NAMALWA (cell line): ENCODE measurements around the gene RSPH4A.
"Not testable (repeated sequence)": the region's sequence is repeated elsewhere in the genome, so short reads cannot be mapped to it uniquely, and the experiment has no call there.

Experiments
- DNase-seq: peaks from one replicate; pipeline ENCODE4 v3.0.0-alpha.2; 2015; ENCODE audit warnings: low spot score

Gene RSPH4A

DNA sequence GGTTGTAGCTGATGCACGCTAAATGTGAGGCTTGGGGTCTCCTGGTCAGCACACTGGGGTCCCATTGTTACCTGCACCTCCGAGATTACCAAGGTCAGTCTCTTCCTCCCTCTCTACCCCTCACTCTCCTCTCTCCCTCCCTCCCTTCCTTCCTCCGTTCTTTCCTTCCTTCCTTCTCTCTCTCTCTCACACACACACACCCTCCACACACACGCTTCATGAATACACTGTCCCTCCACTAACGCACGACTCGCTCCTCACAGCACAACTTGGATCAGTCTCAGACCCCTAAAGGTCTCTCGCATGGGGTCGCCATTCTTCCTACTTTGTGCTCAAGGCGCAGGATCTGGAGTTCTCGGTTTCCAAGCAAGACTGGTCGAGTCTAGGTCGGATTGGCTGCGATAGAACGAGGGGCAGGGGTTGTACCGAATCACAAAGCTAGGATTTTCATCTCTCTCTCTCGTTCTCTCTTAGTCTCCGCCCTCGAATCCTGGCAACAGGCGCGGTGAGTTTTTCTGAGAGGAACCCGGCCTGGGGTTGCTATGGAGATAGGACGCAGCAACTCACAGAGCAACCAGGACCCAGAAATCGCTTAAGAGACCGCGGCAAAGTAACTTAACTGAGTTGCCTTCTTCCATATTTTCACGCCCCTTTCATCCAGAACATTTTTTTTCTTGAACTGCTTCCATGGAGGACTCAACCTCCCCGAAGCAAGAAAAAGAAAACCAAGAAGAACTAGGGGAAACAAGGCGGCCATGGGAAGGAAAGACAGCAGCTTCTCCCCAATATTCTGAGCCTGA lies at the start of gene RSPH4A:
Gene RSPH4A, plus strand, starts transcription at position 543 of the 800 bp plus-strand sequence. Its CDS starts 145 bp downstream, at position 688.
- no peak for DNase-seq

DNA sequence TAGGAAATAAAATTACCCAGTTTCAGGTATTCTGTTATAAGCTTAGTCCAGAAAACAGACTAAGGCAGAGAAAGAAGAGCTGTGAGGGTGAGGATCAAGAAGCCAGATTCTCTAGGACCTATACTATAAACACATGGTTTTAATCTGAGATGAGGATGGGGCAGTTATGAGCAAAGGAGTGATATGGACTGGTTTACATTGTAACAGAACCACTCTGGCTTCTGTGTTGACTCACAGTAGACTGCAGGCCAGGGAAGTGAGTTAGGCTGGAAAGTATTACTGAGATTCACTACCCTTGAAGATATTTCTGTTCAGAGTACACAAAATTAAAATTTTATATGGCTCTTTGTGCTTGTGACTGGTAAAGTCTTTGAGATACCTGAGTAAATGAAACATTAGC lies 48.2 kb upstream of the RSPH4A start:
- DNase-seq = no peak

DNA sequence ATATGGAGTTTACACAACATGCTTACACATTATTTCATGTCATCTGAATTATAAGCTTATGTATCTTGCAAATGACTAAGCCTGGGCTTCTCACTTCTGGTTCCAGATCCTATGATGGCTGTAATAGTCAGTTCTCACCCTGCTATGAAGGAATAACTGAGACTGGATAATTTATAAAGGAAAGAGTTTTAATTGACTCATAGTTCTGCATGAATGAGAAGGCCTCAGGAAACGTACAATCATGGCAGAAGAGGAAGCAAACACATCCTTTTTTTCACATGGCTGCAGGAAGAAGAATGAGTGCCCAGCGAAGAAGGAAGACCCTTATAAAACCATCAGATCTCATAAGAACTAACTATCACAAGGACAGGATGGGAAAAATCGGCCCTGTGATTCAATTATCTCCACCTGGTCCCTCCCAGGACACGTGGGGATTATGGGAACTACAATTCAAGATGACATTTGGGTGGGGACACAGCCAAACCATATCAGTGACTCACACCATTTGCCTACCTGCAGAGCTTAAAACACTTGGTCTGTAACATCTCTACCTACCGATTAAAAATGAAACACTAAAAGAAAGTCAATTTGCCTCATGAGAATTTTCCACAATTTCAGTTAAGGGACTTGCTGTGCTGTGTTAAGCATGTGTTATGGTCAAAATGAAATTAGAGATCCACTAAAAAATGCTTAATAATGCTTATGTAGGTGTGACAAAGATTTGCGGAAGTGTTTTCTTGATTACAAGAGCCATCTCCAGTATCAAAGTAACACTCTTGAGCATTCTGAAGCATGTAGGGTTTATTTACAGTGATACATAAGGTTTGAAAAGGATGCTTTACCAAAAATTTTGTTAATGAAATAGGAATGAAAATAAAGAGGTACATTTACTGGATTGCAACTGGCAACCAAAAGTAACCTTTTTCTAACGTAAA lies 47.2 kb upstream of the RSPH4A start:
- peak; percentile 15 for DNase-seq

DNA sequence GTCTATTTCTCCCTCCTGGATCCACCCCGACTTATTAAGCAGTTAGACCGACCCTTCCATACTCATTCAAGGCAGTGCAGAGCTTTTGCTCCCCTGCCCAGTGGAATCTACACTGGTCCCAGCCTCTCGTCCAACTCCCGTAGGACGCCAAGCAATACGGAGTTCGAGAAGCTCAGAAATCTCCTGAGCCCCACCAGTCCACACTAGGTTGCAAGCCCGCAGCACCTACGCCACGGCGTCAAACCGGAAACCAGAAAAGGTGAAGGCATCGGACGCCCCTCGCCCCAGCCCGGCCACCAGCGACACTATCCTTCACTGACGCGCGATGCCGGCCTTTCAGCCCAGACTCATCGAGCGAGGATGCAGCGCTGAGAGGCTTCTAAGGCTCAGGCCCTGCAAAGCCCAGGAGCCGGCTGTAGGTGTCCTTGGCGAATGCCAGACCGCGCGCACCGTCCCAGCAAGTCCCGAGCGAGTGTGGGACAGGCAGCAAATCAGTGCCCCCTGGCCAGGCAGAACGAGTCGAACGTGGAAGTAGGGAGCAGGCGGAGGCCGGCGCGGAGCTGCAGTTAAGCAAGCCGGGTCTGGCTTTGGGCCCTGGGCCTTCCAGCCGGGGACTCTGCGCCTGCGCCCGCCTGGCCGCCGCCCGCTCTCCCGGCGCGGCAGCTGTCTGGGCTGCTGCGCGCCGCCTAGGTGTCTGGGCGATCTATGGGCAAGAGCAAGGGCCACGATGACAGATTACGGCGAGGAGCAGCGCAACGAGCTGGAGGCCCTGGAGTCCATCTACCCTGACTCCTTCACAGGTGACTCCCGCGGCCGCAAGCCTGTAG lies 45.2 kb upstream of the RSPH4A start, which contains the start of gene RWDD1:
Gene RWDD1, plus strand, starts transcription at position 649 of the 827 bp plus-strand sequence. Its CDS starts 79 bp downstream, at position 728.
- DNase-seq = peak; percentile 99

DNA sequence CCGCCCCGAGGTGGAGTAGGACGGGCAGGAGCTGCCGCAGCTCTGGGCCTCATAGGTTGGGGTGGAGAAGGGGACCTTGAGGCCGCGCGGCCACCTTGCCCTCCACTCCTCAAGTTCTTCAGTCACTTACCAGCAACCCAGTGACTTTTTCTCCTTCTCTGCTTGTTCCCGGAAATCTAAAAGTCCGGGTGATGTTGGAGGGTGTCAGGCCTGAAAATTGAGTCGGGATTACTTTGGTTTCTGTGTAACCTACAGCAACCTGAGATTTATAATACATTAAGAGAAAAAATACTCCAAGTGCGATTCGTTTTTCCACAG lies 44.6 kb upstream of the RSPH4A start:
- DNase-seq = no peak

DNA sequence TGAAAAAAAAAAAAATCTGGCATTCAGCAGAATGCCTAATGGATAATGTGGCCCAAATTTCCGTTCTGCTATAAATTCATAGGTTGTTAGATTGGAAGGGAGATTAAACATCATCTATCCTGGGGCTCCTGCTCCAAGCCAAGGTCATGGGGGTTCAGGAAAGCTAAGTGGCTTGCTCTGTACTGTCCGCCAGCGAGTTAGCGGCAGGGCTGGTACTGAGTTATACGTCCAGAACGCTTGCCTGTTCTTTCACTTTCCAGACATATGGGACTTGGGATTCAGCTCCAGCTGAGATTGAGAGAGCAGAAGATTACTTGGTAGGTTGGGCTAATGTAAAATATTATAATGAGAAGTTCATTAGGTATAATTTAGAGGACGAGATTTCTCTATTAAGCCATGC lies 44.1 kb upstream of the RSPH4A start:
- peak; percentile 39 for DNase-seq

DNA sequence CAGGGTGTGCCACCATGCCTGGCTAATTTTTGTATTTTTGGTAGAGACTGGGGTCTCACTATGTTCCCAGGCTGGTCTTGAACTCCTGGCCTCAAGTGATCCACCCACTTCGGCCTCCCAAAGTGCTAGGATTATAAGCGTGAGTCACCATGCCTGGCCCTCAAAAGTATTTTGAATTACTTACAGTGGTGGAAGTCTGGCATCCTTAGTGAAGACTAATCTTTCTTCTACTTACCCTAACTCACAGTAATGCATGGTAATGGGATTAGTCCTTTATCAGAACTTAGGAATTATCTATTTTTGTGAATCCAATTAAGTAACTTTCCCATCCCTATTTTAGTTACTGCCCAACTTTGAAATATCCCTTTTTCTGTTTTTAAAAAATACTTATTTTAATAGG lies 41.1 kb upstream of the RSPH4A start:
- no peak for DNase-seq

DNA sequence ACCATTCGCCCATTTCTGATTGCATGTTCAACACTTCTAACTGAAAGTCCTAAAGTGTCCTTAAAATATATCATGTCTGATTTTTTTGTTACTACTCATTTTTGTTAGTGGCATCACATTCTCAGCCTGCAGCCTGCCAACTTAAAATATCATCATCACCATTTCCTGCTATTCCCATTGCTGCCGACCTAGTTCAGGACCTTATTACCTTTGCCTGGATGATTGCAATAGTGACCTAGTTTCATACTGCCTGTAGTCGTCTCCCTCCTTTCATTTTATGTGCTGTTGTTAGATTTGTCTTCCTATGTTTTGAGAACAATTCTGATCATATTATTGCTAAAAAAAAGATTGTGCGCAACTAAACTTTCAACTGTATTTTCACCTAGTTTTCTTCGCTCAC lies 38.8 kb upstream of the RSPH4A start:
- no peak for DNase-seq

DNA sequence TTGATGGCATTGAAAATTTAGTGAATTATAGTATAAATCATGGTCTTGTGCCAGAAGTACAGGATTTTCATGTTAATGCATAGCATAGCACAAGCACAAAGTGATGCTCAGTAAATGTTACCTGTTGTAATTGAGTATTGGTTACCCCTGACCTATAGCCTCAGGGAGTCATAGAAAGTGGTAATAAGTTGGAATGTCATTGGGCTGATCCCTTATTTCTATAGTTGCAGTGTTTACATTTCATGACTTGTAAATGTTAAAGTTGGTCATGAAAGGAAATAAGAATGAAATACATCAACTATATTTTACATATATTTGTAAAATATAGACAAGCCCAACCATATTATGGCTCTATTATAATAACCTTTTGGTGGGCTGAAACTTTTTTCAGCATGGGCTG lies 37.9 kb upstream of the RSPH4A start:
- no peak for DNase-seq

DNA sequence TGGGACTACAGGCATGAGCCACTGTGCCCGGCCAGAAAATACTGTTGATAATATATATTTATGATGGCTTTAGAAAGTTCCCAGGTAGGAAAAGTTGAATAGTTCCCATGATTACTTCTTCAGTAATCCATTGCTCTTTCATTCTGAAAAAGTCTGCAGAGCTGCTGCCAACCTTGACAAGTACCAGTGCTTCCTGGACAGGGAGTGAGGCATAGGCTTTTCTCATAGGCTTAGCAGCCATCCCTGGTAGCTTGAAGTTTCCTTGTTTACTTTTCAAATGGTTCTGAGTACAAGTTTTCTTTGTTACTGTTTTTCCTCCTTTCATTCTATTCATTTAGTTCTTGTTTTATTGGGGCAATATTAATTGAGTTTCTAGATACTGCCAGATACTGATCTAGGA lies 37.1 kb upstream of the RSPH4A start:
- no peak for DNase-seq

DNA sequence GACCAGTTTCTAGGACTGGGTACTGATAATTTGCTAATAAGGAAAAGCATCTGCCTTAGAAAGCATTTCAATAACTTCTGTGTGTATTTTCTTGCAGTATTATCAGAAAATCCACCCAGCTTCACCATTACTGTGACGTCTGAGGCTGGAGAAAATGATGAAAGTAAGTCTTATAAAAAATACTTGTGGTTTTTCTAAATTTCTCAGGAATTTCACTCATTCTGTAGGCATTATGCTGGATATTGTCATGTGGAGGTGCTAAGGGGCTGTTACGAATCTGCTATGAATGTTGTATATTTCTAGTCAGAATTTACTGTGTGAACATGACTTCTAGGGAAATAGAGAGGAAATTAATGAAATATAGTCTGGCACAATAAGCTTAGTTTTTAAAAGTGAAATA lies 36.1 kb upstream of the RSPH4A start:
- no peak for DNase-seq

DNA sequence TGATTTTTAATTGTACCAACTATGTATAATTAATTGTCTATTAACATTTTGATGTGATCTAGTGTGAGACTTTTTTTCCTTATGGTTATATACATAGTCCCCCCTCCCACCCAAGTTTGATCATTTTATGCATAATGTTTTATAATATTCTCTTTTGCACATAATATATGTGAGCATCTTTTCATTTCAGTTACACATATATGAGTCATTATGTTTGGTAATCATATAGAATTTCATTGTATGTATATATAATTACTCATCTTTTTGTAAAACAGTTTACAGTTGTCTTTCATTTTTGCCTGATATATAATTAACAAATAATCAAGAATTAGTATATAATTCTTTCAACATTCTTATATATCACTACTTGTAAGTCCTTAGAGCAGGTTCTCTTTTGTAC lies 30.0 kb upstream of the RSPH4A start:
- no peak for DNase-seq

DNA sequence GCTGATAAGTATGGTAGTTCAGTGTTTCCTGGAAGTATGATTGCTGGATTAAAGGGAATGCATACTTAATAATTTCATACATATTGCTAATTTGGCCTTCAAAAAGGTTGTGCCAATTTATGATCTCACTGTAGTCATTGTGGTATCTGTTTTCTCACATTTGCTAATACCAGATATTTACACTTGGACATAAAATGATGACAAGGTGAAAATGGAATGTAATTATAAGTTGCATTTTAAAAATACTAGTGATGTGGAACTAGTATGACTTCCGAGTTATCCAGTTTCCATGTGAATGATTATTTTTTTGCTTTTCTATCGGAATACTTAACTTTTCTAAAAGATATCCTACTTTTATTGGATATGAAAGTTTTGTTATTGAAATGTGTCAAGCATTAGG lies 29.5 kb upstream of the RSPH4A start:
- DNase-seq = no peak

DNA sequence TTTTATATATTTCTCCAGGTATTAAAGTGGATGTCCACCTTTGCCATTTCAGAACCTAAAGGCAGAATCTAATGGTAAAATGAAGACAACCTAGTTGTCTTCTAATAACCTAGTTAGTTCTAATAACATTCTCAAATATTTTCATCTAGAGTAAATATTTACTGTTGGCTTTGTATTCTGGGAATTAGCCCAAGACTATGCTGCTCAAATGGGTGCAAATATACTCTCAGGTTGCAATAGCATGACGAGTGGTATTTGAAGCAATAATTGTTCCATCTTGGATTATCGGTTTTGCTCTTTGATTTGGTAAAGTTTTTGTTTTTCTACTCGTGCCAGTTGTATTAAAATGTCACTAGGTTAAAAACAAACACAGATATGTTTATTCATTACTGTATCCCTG lies 21.0 kb upstream of the RSPH4A start:
- DNase-seq = no peak

DNA sequence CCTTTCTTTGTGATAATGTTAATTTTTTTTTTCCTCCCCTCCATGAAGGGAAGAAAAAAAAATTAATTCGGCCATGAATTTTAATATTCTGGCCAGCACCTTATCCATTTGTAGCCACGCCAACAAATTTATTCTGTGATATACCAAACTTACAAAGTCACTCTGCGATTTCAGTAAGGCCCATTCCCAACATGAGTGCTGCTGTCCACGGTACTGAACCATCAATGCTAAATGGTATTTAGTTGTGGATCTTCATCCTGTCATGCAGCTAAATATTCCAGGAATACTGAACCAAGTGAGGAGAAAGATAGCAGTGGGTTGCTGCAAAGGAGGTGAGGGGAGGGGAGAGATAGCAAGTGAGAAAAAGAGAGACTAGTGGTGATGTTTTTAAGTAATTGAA lies 19.5 kb upstream of the RSPH4A start:
- peak; percentile 8 for DNase-seq

DNA sequence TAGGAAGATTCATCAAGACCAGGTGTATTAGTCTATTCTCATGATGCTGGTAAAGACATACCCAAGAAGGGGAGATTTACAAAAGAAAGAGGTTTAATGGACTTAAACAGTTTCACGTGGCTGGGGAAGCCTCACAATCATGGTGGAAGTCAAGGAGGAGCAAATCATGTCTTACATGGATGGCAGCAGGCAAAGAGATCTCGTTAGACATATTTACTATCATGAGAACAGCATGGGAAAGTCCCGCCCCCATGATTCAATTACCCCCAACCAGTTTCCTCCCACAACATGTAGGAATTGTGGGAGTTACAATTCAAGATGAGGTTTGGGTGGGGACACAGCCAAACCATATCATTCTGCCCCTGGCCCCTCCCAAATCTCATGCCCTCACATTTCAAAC lies 12.4 kb upstream of the RSPH4A start:
- not testable (repeated sequence) for DNase-seq

DNA sequence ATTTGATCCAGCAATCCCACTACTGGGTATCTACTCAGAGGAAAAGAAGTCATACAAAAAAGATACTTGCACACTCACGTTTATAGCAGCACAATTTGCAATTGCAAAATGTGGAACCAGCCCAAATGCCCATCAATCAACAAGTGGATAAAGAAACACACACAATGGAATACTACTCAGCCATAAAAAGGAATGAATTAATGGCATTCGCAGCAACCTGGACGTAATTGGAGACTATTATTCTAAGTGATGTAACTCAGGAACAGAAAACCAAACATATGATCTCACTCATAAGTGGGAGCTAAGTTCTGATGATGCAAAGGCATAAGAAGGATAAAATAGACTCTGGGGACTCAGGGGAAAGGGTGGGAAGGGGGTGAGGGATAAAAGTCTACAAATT lies 11.4 kb upstream of the RSPH4A start:
- DNase-seq = not testable (repeated sequence)

DNA sequence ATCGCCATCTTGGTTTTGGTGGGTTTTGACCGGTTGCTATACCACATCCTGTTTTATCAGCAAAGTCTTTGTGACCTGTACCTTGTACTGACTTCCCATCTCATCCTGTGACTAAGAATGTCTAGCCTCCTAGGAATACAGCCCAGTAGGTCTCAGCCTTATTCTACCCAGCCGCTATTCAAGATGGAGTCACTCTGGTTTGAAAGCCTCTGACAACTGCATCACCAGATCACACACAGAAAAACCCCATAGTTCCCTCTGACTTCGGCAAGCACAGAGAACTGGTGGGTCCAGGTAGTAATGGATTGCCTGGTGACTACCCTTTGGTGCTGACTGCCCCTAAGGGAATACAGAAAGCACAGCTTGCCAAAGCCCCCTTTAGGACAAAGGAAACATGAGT lies 10.3 kb upstream of the RSPH4A start:
- DNase-seq = no peak

DNA sequence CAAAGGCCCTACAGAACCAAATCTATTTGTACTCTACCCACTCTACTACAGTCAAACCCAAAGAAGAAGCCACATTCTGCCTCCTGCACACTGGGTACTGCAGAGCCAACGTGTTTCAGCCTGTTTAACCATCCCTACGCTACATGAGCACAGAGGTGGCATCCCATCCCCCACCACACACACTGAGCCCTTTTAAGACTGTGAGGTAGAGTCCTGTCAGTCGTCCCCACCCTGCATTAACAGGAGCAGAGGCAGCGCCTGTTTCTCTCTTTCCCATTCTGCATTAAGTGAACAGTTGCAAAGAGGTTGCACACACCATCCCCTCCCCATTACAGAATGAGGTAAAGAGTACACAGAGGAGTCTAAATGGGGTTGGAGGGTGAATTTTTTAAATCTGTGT lies 5.2 kb upstream of the RSPH4A start:
- no peak for DNase-seq

DNA sequence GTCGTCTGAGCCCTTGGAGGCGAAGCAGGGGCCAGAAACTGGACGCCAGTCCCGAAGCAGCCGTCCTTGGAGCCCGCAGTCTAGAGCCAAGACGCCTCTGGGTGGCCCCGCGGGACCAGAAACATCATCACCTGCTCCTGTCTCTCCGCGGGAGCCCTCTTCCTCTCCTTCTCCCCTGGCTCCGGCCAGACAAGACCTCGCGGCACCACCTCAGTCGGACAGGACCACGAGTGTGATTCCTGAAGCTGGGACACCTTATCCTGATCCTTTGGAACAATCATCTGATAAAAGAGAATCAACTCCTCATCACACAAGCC lies 416 bp downstream of the RSPH4A start:
- DNase-seq = no peak

DNA sequence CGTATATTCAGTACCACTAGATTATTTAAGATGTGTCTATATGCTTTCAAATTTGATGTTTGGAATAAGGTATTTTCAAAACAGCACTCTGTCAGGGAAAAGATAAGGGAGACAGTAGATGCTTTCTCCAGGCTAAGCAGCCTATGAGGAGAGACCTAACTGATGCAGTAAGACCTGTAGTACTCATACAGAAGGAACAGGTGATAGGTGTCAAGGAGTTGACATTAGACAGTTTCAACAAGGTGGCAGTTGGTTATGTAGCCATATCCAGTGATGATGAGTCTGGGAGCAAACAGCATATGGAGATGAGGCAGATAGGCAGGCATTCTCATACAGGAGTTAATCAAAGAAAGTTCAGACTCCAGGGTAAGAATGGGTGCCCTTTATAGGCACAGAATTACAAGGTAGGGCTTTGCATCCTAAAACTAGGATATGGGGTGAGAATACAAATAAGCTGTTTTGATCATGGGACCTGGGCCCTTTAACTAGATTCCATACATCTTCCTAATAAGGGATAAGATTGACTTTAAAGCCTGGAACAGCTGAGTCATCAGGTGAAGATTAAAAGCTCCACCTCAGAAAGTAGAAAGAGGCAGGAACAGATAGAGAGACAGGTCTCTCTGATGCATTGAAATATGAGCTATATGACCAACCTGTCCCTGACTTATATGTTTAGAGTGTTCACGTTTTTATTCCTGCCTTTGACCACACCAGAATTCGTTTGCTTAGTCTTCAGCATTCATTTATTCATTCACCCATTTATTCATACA lies 7.9 kb downstream of the RSPH4A start:
- no peak for DNase-seq

DNA sequence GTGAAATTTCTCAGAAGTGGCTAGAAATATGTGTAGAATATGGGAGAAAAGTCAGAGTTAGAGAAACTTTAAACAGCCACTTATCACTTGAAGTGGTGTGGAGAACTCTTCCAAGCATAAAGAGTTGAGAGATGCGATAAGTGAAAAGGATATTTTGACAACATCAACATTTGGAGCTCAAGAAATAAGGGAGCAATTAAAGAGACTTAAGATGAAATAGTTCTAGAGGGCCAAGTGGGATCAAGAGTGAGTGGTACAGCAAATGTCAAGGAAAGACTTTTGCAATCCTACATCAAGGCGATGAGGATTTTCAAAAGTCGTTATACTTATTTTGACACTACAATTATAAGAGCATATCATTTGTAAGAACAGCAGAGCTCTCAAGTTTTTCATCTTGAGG lies 9.6 kb downstream of the RSPH4A start:
- DNase-seq = no peak
